ENCODE measurements around the gene GPR137. TPM values are rescaled to one million over a fixed set of nuclear protein-coding genes. Genes with fewer than 3 reads are reported as not detected.

GPR137 gene
- total and polyA plus RNA-seq, 2 experiments from 2014 or later: 16.3 to 32.5 TPM

GRCh38 chr11:64284048-64284961, 1.3 kb upstream of the GPR137 start, which contains the start of gene BAD:
Gene BAD (minus strand): TSS chr11:64284665. CDS start chr11:64284368, 297 bp downstream.
- H3K36me3 Mint-ChIP-seq (ENCODE audit: low read depth): peaks cover 10% of the 10 kb centered on the region; the same call in 2 of the 3 replicates
- no peak within 1 kb of the TSS; the same call in 1 of the 2 replicates for H3K27ac Mint-ChIP-seq
- peak; percentile 98 for DNase-seq (ENCODE audit: low spot score)
- Histone ChIP-seq H4K20me1 (replicated peaks; ENCODE audit: insufficient read depth) (no peaks in the 10 kb centered on the region; the same call in 1 of the 2 replicates), H3K4me3 (peak within 1 kb of the TSS; percentile 95), H3F3A (replicated peaks; ENCODE audit: low read depth) (peaks cover 6% of the 10 kb centered on the region; the same call in 1 of the 2 replicates), H3K27me3 (ENCODE audit: insufficient read depth) (peaks cover 15% of the 10 kb centered on the region), H3K79me2 (replicated peaks; ENCODE audit: insufficient read depth) (no peaks in the 10 kb centered on the region), H3K4me2 (peak within 1 kb of the TSS; percentile 99), H3K9me2 (ENCODE audit: insufficient read depth) (no peaks in the 10 kb centered on the region), H3K27ac (ENCODE audit: low read depth) (peak within 1 kb of the TSS; percentile 84; the same call in 1 of the 2 replicates), H3K36me3 (ENCODE audit: insufficient read depth) (no peaks in the 10 kb centered on the region), H2AFZ (peak within 1 kb of the TSS; percentile 98), H3K4me1 (ENCODE audit: insufficient read depth) (peaks cover 8% of the 10 kb centered on the region)
- H3K9me3 Mint-ChIP-seq: no peaks in the 10 kb centered on the region
- peaks cover 8% of the 10 kb centered on the region for H3K4me1 Mint-ChIP-seq
- peak; percentile 92 for ATAC-seq
- TF ChIP-seq ZNF331 (CRISPR knock-in tag; IDR thresholded peaks at IDR 0.05; ENCODE audit: low read depth) (no peak), JUNB (IDR thresholded peaks at IDR 0.05; ENCODE audit: unreplicated experiment) (no peak), POLR2AphosphoS5 (IDR thresholded peaks at IDR 0.05; ENCODE audit: low read depth) (peak; percentile 65), STAT1 (IDR thresholded peaks at IDR 0.05; ENCODE audit: unreplicated experiment) (no peak), CREB1 (CRISPR knock-in tag; IDR thresholded peaks at IDR 0.05; ENCODE audit: low read depth) (peak; percentile 93), NANOG (IDR thresholded peaks at IDR 0.05; ENCODE audit: borderline replicate concordance) (no peak)
- TF ChIP-seq, protein P1, sequence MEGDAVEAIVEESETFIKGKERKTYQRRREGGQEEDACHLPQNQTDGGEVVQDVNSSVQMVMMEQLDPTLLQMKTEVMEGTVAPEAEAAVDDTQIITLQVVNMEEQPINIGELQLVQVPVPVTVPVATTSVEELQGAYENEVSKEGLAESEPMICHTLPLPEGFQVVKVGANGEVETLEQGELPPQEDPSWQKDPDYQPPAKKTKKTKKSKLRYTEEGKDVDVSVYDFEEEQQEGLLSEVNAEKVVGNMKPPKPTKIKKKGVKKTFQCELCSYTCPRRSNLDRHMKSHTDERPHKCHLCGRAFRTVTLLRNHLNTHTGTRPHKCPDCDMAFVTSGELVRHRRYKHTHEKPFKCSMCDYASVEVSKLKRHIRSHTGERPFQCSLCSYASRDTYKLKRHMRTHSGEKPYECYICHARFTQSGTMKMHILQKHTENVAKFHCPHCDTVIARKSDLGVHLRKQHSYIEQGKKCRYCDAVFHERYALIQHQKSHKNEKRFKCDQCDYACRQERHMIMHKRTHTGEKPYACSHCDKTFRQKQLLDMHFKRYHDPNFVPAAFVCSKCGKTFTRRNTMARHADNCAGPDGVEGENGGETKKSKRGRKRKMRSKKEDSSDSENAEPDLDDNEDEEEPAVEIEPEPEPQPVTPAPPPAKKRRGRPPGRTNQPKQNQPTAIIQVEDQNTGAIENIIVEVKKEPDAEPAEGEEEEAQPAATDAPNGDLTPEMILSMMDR (conservative IDR thresholded peaks at IDR 0.05; ENCODE audit: low read depth in 2 of 2): no peak
- TF ChIP-seq, protein P2, sequence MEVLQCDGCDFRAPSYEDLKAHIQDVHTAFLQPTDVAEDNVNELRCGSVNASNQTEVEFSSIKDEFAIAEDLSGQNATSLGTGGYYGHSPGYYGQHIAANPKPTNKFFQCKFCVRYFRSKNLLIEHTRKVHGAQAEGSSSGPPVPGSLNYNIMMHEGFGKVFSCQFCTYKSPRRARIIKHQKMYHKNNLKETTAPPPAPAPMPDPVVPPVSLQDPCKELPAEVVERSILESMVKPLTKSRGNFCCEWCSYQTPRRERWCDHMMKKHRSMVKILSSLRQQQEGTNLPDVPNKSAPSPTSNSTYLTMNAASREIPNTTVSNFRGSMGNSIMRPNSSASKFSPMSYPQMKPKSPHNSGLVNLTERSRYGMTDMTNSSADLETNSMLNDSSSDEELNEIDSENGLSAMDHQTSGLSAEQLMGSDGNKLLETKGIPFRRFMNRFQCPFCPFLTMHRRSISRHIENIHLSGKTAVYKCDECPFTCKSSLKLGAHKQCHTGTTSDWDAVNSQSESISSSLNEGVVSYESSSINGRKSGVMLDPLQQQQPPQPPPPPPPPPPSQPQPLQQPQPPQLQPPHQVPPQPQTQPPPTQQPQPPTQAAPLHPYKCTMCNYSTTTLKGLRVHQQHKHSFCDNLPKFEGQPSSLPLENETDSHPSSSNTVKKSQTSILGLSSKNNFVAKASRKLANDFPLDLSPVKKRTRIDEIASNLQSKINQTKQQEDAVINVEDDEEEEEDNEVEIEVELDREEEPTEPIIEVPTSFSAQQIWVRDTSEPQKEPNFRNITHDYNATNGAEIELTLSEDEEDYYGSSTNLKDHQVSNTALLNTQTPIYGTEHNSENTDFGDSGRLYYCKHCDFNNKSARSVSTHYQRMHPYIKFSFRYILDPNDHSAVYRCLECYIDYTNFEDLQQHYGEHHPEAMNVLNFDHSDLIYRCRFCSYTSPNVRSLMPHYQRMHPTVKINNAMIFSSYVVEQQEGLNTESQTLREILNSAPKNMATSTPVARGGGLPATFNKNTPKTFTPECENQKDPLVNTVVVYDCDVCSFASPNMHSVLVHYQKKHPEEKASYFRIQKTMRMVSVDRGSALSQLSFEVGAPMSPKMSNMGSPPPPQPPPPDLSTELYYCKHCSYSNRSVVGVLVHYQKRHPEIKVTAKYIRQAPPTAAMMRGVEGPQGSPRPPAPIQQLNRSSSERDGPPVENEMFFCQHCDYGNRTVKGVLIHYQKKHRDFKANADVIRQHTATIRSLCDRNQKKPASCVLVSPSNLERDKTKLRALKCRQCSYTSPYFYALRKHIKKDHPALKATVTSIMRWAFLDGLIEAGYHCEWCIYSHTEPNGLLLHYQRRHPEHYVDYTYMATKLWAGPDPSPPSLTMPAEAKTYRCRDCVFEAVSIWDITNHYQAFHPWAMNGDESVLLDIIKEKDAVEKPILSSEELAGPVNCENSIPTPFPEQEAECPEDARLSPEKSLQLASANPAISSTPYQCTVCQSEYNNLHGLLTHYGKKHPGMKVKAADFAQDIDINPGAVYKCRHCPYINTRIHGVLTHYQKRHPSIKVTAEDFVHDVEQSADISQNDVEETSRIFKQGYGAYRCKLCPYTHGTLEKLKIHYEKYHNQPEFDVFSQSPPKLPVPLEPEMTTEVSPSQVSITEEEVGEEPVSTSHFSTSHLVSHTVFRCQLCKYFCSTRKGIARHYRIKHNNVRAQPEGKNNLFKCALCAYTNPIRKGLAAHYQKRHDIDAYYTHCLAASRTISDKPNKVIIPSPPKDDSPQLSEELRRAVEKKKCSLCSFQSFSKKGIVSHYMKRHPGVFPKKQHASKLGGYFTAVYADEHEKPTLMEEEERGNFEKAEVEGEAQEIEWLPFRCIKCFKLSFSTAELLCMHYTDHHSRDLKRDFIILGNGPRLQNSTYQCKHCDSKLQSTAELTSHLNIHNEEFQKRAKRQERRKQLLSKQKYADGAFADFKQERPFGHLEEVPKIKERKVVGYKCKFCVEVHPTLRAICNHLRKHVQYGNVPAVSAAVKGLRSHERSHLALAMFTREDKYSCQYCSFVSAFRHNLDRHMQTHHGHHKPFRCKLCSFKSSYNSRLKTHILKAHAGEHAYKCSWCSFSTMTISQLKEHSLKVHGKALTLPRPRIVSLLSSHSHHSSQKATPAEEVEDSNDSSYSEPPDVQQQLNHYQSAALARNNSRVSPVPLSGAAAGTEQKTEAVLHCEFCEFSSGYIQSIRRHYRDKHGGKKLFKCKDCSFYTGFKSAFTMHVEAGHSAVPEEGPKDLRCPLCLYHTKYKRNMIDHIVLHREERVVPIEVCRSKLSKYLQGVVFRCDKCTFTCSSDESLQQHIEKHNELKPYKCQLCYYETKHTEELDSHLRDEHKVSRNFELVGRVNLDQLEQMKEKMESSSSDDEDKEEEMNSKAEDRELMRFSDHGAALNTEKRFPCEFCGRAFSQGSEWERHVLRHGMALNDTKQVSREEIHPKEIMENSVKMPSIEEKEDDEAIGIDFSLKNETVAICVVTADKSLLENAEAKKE (CRISPR knock-in tag; IDR thresholded peaks at IDR 0.05): no peak
- H3K4me3 Mint-ChIP-seq: peak within 1 kb of the TSS; percentile 81
- peaks cover 21% of the 10 kb centered on the region for H3K27me3 Mint-ChIP-seq (ENCODE audit: insufficient read depth, low read depth, poor library complexity)

All from GM23338 (cell line).